BJ (cell line): ENCODE results near the gene LRRC8C. TPM values are rescaled to one million over a fixed set of nuclear protein-coding genes. Genes with fewer than 3 reads are reported as not detected.

Experiments
- CTCF ChIA-PET: fragments of 350-600 bp; formaldehyde crosslinking; extraction: SDS; loops from one replicate; lab custom pipeline; 2021; ENCODE audit warnings: antibody characterized with exemption, inconsistent platforms; lab: Yijun Ruan, JAX
- POLR2A ChIA-PET: fragments of 300-600 bp; sonication (Branson Sonifier 250); formaldehyde crosslinking; extraction: SDS; loops from one replicate; lab custom pipeline; 2021; ENCODE audit warnings: antibody characterized with exemption; lab: Charles Lee
- DNase-seq: peaks from one replicate; pipeline ENCODE4 v3.0.0-alpha.2; 2011; ENCODE audit warnings: low read depth
- H3K27me3 ChIP-seq: 2 replicates; pipeline ENCODE4 v1.6.0; 2011; ENCODE audit warnings: low read length; ENCODE audit not compliant: control insufficient read depth, insufficient read depth
- H3K36me3 ChIP-seq: 2 replicates; pipeline ENCODE4 v1.5.1; 2011; ENCODE audit warnings: low read length; ENCODE audit not compliant: control insufficient read depth, insufficient read depth
- H3K4me3 ChIP-seq: 2 replicates; pipeline ENCODE4 v1.5.1; 2011; ENCODE audit warnings: low read depth, mild to moderate bottlenecking, control low read depth, low read length
- CTCF ChIP-seq: IDR thresholded peaks from 2 replicates; pipeline ENCODE4 v1.5.1; 2011; ENCODE audit warnings: low read depth, mild to moderate bottlenecking, control low read depth, inconsistent platforms, low read length, moderate library complexity; ENCODE audit not compliant: insufficient read depth
- polyA plus RNA-seq: library from polyadenylated mRNA; depleted of rRNA; stranded (reverse); fragments of >200 nt; gene quantifications from 2 replicates; pipeline ENCODE4 v1.2.3, GENCODE V29; 2011; rRNA removed
- small RNA-seq: library from RNA; depleted of rRNA; stranded (forward); fragments of <200 nt; gene quantifications from one replicate; pipeline ENCODE3, GENCODE V24; 2012; ENCODE audit warnings: low replicate concordance, low read depth; ENCODE audit not compliant: insufficient read length

LRRC8C gene
- polyA plus RNA-seq, 1 experiment: 3.6 TPM

DNA sequence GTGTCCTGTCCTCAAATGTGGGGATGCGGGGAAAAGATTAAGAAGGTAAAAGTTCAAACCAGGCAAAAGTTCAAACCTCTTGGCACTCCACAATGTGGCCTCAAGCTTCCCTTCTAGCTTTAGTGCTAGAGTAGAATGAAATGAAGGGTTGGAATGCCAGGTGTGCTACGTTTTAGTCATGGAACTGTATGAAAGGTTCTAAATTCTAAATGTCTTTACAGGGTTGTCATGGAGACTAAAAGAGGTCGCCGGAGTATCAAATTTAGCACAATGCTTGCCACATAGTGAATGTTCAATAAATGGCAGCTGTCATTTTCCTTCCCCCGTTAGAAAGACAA, 130.7 kb downstream of the LRRC8C start:
- POLR2A ChIA-PET: interaction anchor here (1.2 kb wide), 1 partner anchor 131 kb away, joined by 3 read pairs; the partner anchor contains the start of gene LRRC8C
- CTCF ChIA-PET: interaction anchor here (0.6 to 7.8 kb wide), 44 partner anchors 8 to 805 kb away, joined by 3 to 110 read pairs (median 4); partner anchors contain the start of genes LRRC8B and LRRC8C
- TF ChIP-seq CTCF: no peak
- no peaks in the 10 kb centered on the region for H3K27me3 ChIP-seq
- H3K4me3 ChIP-seq: peak overlapping the region; percentile 51
- DNase-seq: no peak
- no peaks in the 10 kb centered on the region for H3K36me3 ChIP-seq

GRCh38 chr1:89765774-89766173, 132.9 kb downstream of the LRRC8C start:
- ChIA-PET POLR2A (no interaction called here), CTCF (interaction anchor here (1.3 to 7.8 kb wide), 4 partner anchors 9 to 280 kb away, joined by 3 to 110 read pairs (median 45); partner anchors contain the start of gene LRRC8C)
- Histone ChIP-seq H3K27me3 (peaks cover 1% of the 10 kb centered on the region; the same call in 1 of the 2 replicates), H3K36me3 (no peaks in the 10 kb centered on the region), H3K4me3 (no peak overlapping the region)
- no peak for TF ChIP-seq CTCF
- no peak for DNase-seq

DNA sequence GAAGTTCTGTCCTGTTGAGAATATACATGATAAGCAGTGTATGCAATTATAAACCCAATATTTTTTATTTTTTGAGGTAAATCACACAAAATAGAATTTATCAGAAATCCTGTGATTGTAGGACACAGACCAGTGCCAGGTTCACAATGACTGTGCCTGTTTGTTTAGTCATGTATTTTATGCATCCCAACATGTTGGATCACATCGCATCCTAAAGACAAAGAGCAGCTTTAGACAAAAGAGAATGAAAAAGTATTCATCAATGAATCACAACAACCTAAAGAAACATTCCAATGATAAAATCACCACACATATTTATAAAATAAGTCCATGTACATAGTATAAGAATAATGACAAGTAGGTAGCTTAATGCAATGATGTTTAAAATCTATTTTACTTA, 134.7 kb downstream of the LRRC8C start:
- TF ChIP-seq CTCF: no peak
- ChIA-PET CTCF (interaction anchor here (0.9 to 7.8 kb wide), 4 partner anchors 13 to 282 kb away, joined by 3 to 110 read pairs (median 5); no protein-coding TSS in a partner anchor), POLR2A (no interaction called here)
- Histone ChIP-seq H3K36me3 (no peaks in the 10 kb centered on the region), H3K4me3 (no peak overlapping the region), H3K27me3 (peaks cover 1% of the 10 kb centered on the region; the same call in 1 of the 2 replicates)
- DNase-seq: no peak

Small RNA genes within 50 kb of the gene (small RNA-seq; reads per million reads assigned to genes)
- not detected for gene AC093423.1

Other genes starting within 250 kb of the LRRC8C start
- 0.20 and 0.22 TPM in 2 replicates for gene LRRC8B, start 108.3 kb upstream of the LRRC8C start, polyA plus RNA-seq
- 51.9 and 54.4 TPM in 2 replicates for gene LRRC8D, start 187.9 kb downstream of the LRRC8C start, polyA plus RNA-seq